CD14-positive monocyte (primary cell): ENCODE data around the gene COQ8A. TPM values are rescaled to one million over a fixed set of nuclear protein-coding genes. Genes with fewer than 3 reads are reported as not detected.
A peak's percentile ranks its signal among the peaks of the same experiment; 100 is the strongest.

Source experiments
- DNase-seq, 3 donors: peaks; one replicate each; pipeline ENCODE4 v3.0.0-alpha.2; 2011 to 2022
- H2AFZ ChIP-seq: 2 replicates; pipeline ENCODE4 v1.6.0; 2012; ENCODE audit warnings: mild to moderate bottlenecking, low read depth, low read length, inconsistent platforms; ENCODE audit not compliant: insufficient read depth, poor library complexity, severe bottlenecking
- H3K27ac ChIP-seq, 2 donors: 1 replicate in 1 of 2; 2 replicates in 1 of 2; pipeline ENCODE4 v1.5.1; 2012 to 2013; ENCODE audit warnings: low read length in 2 of 2, control low read depth in 1 of 2, inconsistent platforms in 1 of 2, low read depth in 1 of 2, mild to moderate bottlenecking in 1 of 2
- H3K27me3 ChIP-seq, 2 donors: one replicate each; pipeline versions ENCODE4 v1.6.0 to v1.6.1; 2011 to 2013; ENCODE audit warnings: low read length in 2 of 2; ENCODE audit not compliant: control insufficient read depth in 2 of 2, insufficient read depth in 2 of 2
- H3K36me3 ChIP-seq, 2 donors: replicated peaks in 1 of 2; 1 replicate in 1 of 2; 2 replicates in 1 of 2; pipeline versions ENCODE4 v1.5.1 to v1.6.1; 2012 to 2013; ENCODE audit warnings: low read length in 2 of 2, control low read depth in 1 of 2, inconsistent platforms in 1 of 2, mild to moderate bottlenecking in 1 of 2; ENCODE audit not compliant: insufficient read depth in 2 of 2, control insufficient read depth in 1 of 2
- H3K4me1 ChIP-seq, 2 donors: 1 replicate in 1 of 2; 2 replicates in 1 of 2; pipeline versions ENCODE4 v1.5.1 to v1.6.1; 2012 to 2013; ENCODE audit warnings: low read length in 2 of 2, control low read depth in 1 of 2, inconsistent platforms in 1 of 2, mild to moderate bottlenecking in 1 of 2, moderate library complexity in 1 of 2; ENCODE audit not compliant: insufficient read depth in 2 of 2, control insufficient read depth in 1 of 2
- H3K4me2 ChIP-seq: replicated peaks from 2 replicates; pipeline ENCODE3; 2012; ENCODE audit warnings: low read length, moderate library complexity, mild to moderate bottlenecking; ENCODE audit not compliant: poor library complexity, severe bottlenecking; ENCODE audit errors: extremely low read depth
- H3K4me3 ChIP-seq, 3 experiments: fragments of 200-600 bp in 1 of 3; sonication (generic) in 1 of 3; replicated peaks in 1 of 3; 1 replicate in 2 of 3; 2 replicates in 1 of 3; pipeline ENCODE4 v1.5.1; 2011 to 2013; ENCODE audit warnings: low read length in 3 of 3, mild to moderate bottlenecking in 3 of 3, control low read depth in 2 of 3, low read depth in 2 of 3, inconsistent platforms in 1 of 3, moderate library complexity in 1 of 3
- H3K79me2 ChIP-seq: 2 replicates; pipeline ENCODE4 v1.6.0; 2012; ENCODE audit warnings: mild to moderate bottlenecking, control low read depth, inconsistent platforms, low read length, moderate library complexity; ENCODE audit not compliant: insufficient read depth
- H3K9ac ChIP-seq: 2 replicates; pipeline ENCODE4 v1.6.0; 2017; ENCODE audit warnings: low read length, mild to moderate bottlenecking; ENCODE audit not compliant: insufficient read depth, poor library complexity, severe bottlenecking
- H3K9me3 ChIP-seq, 2 donors: replicated peaks in 1 of 2; 1 replicate in 1 of 2; 2 replicates in 1 of 2; pipeline versions ENCODE4 v1.5.1 to v1.6.1; 2012 to 2013; ENCODE audit warnings: low read length in 2 of 2, control low read depth in 1 of 2; ENCODE audit not compliant: control insufficient read depth in 1 of 2, insufficient read depth in 1 of 2
- H4K20me1 ChIP-seq: 2 replicates; pipeline ENCODE4 v1.6.0; 2012; ENCODE audit warnings: mild to moderate bottlenecking, low read length, control low read depth, moderate library complexity; ENCODE audit not compliant: insufficient read depth
- H3K27ac Mint-ChIP-seq, 7 donors: one replicate each; pipeline ENCODE4 v1.8.0; 2020; ENCODE audit warnings: mild to moderate bottlenecking in 7 of 7, mixed read lengths in 7 of 7, moderate library complexity in 6 of 7, inconsistent platforms in 2 of 7
- H3K27me3 Mint-ChIP-seq, 3 donors: one replicate each; pipeline ENCODE4 v1.8.0; 2021 to 2022; ENCODE audit warnings: low read depth in 3 of 3, mild to moderate bottlenecking in 3 of 3, mixed read lengths in 3 of 3, moderate library complexity in 3 of 3, inconsistent platforms in 1 of 3
- H3K36me3 Mint-ChIP-seq, 2 donors: one replicate each; pipeline ENCODE4 v1.8.0; 2020; ENCODE audit warnings: mixed read lengths in 2 of 2, inconsistent platforms in 1 of 2, mild to moderate bottlenecking in 1 of 2
- H3K4me1 Mint-ChIP-seq: one replicate; pipeline ENCODE4 v1.8.0; 2020; ENCODE audit warnings: mild to moderate bottlenecking, mixed read lengths
- H3K4me3 Mint-ChIP-seq, 2 donors: one replicate each; pipeline ENCODE4 v1.8.0; 2020; ENCODE audit warnings: mild to moderate bottlenecking in 2 of 2, mixed read lengths in 2 of 2, moderate library complexity in 1 of 2
- H3K9me3 Mint-ChIP-seq, 7 donors: one replicate each; pipeline ENCODE4 v1.8.0; 2020 to 2022; ENCODE audit warnings: mixed read lengths in 7 of 7, mild to moderate bottlenecking in 6 of 7, moderate library complexity in 6 of 7, inconsistent platforms in 2 of 7
- WGBS: methylation state at CpG from one replicate; pipeline ENCODE4 v1.1.5; 2013; ENCODE audit warnings: missing lambda C conversion rate; ENCODE audit not compliant: insufficient coverage; 5-methylcytosine and 5-hydroxymethylcytosine counted together
- intact Hi-C, 2 donors: fragments of 100-400 bp; cut with micrococcal nuclease; formaldehyde crosslinking; loops; one replicate each; pipeline versions ENCODE4 v1.15.0 to v1.15.1; 2023
- polyA plus RNA-seq, 3 donors: library from polyadenylated mRNA; depleted of rRNA in 1 of 3; unstranded in 2 of 3; stranded (reverse) in 1 of 3; fragments of 300-500 nt in 2 of 3; fragments of >200 nt in 1 of 3; fragmentation: Illumina TruSeq in 2 of 3; gene quantifications; 1 replicate in 2 of 3; 2 replicates in 1 of 3; pipeline ENCODE4 v1.2.3, GENCODE V29; 2012 to 2021
- TF ChIP-seq, protein P1 (sequence below): fragments of 200-600 bp; IDR thresholded peaks from one replicate; pipeline ENCODE4 v1.8.0; 2022; ENCODE audit warnings: antibody characterized with exemption, mild to moderate bottlenecking

COQ8A gene
- polyA plus RNA-seq, 3 donors = 33.1 to 44.7 (median 38.2) TPM

DNA sequence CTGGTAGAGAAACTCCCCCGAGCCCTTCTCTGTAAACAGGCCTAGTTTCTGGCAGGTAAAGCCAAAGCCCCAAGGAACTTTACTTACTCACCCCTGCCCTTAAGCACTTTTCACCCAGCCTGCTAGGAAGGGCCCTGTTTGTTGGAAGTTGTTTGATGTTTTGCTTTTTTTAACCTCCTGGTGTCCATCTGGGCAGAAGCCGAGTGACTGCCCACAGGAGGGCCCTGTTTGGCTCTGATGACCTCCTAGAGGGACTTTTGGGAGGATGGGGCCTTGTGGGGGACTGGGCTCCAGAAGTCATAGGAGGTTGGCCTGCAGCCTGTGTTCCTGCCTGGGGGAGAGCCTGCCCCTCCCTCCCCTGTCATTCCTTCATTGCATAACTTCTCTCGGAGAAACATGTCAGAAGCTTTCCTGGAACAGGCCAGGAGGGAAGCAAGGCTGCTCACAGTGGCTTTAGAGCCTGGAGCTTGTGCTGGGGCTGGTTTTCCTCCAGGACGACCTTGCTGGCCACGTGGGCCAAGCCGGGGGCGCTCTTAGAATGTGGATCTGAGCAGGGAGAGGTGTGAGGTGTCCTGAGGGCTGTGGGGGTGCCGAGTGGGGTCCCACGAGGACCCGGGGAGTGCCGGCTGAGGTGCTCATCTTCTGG, 33.9 kb downstream of the COQ8A start:
- H4K20me1 ChIP-seq = peaks cover 26% of the 10 kb centered on the region
- no peak overlapping the region for H3K4me2 ChIP-seq
- H3K27ac Mint-ChIP-seq = peak overlapping the region in 6 of 7 donors; percentile 14 to 70 (median 56)
- no peak for DNase-seq
- no peaks in the 10 kb centered on the region for H3K4me1 ChIP-seq
- H3K4me3 ChIP-seq = no peak overlapping the region
- intact Hi-C loops = no loop called here
- H2AFZ ChIP-seq = no peak overlapping the region
- H3K79me2 ChIP-seq = peaks cover 12% of the 10 kb centered on the region
- H3K9ac ChIP-seq = peak overlapping the region; percentile 1
- no peak overlapping the region for H3K4me3 Mint-ChIP-seq
- H3K36me3 ChIP-seq = peaks cover 33 to 67% of the 10 kb centered on the region in 2 donors
- no peaks in the 10 kb centered on the region for H3K27me3 ChIP-seq
- TF ChIP-seq, protein P1, sequence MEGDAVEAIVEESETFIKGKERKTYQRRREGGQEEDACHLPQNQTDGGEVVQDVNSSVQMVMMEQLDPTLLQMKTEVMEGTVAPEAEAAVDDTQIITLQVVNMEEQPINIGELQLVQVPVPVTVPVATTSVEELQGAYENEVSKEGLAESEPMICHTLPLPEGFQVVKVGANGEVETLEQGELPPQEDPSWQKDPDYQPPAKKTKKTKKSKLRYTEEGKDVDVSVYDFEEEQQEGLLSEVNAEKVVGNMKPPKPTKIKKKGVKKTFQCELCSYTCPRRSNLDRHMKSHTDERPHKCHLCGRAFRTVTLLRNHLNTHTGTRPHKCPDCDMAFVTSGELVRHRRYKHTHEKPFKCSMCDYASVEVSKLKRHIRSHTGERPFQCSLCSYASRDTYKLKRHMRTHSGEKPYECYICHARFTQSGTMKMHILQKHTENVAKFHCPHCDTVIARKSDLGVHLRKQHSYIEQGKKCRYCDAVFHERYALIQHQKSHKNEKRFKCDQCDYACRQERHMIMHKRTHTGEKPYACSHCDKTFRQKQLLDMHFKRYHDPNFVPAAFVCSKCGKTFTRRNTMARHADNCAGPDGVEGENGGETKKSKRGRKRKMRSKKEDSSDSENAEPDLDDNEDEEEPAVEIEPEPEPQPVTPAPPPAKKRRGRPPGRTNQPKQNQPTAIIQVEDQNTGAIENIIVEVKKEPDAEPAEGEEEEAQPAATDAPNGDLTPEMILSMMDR = no peak
- WGBS = 77% methylated on average over 8 of the region's 11 CpGs
- H3K9me3 Mint-ChIP-seq = peaks cover 2 to 9% (median 5%) of the 10 kb centered on the region in 7 donors
- H3K36me3 Mint-ChIP-seq = peaks cover 38 to 57% of the 10 kb centered on the region in 2 donors
- H3K9me3 ChIP-seq = peaks cover 4% of the 10 kb centered on the region in 2 donors
- peak overlapping the region in 1 of 2 donors; percentile 43 for H3K27ac ChIP-seq
- no peaks in the 10 kb centered on the region for H3K27me3 Mint-ChIP-seq
- H3K4me1 Mint-ChIP-seq = peaks cover 10% of the 10 kb centered on the region

DNA sequence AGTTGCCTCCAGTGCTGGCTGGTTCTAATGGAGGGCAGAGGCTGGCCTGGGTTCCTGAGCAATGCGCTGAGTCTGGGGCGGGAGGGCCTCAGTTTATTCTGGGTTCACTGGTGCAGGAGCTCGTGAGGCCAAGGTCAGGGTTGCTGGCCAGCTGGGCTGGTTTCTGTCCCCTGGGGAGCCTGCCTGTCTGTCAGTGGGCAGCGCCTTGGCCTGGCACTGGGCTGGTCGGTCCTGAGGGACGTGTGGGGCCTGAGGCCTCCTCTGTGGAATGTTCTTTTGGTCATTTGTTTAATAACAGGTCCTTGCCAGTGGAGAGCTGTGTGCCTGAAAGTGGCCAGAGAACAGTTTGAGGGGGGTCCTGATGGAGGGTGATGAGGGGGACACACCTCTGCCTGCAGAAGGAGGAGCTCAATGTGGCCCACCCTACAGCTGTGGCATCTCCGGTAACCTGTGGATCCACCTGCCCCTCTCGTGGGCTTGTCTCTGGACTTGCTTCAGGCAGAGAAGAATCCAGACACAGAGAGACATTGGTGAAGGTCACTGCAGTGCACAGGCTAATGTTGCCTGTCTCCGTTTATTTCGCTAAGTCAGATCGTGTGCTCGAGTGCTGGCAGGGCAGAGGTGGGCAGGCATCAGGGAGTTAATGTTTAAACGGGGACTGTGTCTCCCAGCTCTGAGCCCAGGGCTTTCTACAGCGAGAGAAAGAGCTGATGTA, 34.6 kb downstream of the COQ8A start:
- peak overlapping the region in 1 of 2 donors; percentile 43 for H3K27ac ChIP-seq
- H3K4me3 ChIP-seq = no peak overlapping the region
- peaks cover 2 to 7% (median 4%) of the 10 kb centered on the region in 7 donors for H3K9me3 Mint-ChIP-seq
- H3K4me1 Mint-ChIP-seq = peaks cover 10% of the 10 kb centered on the region
- peaks cover 26% of the 10 kb centered on the region for H4K20me1 ChIP-seq
- no peak for DNase-seq
- peaks cover 12% of the 10 kb centered on the region for H3K79me2 ChIP-seq
- WGBS = 99% methylated on average over 13 of the region's 14 CpGs
- H3K27me3 ChIP-seq = no peaks in the 10 kb centered on the region
- H3K4me2 ChIP-seq = no peak overlapping the region
- H3K4me3 Mint-ChIP-seq = no peak overlapping the region
- H3K27me3 Mint-ChIP-seq = no peaks in the 10 kb centered on the region
- H3K27ac Mint-ChIP-seq = peak overlapping the region in 6 of 7 donors; percentile 14 to 77 (median 56)
- no peak overlapping the region for H2AFZ ChIP-seq
- intact Hi-C loops = no loop called here
- TF ChIP-seq, protein P1 = no peak
- peaks cover 37 to 56% of the 10 kb centered on the region in 2 donors for H3K36me3 Mint-ChIP-seq
- H3K9ac ChIP-seq = no peak overlapping the region
- peaks cover 36 to 62% of the 10 kb centered on the region in 2 donors for H3K36me3 ChIP-seq
- peaks cover 4% of the 10 kb centered on the region in 2 donors for H3K9me3 ChIP-seq
- H3K4me1 ChIP-seq = no peaks in the 10 kb centered on the region
